DMS 273 (cell line): ENCODE measurements around the gene CYTH2.

Experiments
- DNase-seq: peaks from one replicate; lab custom pipeline; 2025; ENCODE audit not compliant: unreplicated experiment; lab: John Stamatoyannopoulos, UW

Gene CYTH2, protein sequence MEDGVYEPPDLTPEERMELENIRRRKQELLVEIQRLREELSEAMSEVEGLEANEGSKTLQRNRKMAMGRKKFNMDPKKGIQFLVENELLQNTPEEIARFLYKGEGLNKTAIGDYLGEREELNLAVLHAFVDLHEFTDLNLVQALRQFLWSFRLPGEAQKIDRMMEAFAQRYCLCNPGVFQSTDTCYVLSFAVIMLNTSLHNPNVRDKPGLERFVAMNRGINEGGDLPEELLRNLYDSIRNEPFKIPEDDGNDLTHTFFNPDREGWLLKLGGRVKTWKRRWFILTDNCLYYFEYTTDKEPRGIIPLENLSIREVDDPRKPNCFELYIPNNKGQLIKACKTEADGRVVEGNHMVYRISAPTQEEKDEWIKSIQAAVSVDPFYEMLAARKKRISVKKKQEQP

DNA sequence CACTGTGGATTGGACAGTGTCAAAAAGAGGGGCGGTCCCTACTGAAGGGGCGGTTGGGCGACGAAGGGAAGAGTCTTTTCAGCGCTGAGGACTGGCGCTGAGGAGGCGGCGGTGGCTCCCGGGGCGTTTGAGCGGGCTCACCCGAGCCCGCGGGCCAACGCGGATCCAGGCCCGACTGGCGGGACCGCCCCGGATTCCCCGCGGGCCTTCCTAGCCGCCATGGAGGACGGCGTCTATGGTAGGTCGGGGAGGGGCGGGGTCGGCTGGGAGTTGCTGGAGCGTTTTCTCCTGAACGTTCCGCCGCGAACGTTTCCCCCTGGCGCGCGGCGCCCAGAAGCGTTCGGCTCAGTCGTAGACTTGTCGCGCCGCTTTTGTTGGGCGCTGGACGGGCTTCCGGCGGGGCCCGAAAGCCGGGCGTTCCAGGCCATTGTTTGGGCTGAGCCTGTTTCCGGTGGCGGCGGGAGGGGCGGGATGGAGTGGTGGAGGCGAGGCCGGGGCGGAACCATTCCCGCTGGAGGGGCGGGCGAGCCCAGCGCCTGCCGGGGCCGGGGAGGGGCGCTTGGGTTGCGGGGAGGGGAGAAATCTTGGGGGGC is at the start of gene CYTH2:
Gene CYTH2 (plus strand): TSS at position 81 of the 593 bp plus-strand sequence. CDS start 139 bp downstream, at position 220.
- peak; percentile 90 for DNase-seq

DNA sequence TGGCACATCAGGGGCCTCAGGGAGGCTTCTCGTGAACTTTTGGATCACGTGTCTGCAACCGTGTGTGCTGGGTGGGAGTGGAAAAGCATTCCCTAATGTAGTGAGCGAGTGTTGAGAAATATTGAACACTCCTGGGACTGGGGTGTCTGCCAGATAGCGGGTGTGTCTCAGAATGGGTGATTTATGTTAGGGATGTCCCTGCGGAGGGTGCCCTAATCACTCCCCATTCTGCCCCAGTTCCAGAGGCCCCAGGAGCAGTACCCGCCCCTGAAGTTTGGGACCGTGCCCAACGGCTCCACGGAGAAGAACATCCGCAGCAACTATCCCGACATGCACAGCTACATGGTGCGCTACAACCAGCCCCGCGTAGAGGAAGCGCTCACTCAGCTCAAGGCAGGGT is 47.6 kb upstream of the CYTH2 start:
- DNase-seq = no peak

- DNase-seq = no peak
These were observed 44.4 kb upstream of the CYTH2 start for GRCh38 chr19:48424694-48425219.

- no peak for DNase-seq
These were observed 40.5 kb upstream of the CYTH2 start for GRCh38 chr19:48428670-48429069.

- no peak for DNase-seq
These were observed 35.8 kb upstream of the CYTH2 start for GRCh38 chr19:48433337-48433736.

DNA sequence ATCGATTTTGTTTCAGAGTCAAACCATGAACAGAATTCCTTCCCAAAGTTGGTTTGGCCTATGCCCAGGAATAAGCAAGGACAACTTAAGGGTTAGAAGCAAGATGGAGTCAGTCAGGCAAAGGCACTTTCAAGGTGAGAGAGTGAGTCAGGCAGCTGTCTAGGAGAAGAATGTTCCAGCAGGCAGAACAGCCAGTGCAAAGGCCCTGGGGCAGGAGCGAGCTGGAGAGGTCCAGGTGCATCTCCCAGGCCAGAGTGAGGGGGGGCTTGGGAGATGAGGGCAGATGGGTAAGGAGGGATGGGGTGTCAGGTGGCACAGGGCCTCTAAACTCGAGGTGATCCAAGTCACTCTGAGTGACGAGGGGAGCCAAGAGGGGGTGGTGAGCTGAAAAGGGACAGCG is 32.6 kb upstream of the CYTH2 start:
- no peak for DNase-seq

DNA sequence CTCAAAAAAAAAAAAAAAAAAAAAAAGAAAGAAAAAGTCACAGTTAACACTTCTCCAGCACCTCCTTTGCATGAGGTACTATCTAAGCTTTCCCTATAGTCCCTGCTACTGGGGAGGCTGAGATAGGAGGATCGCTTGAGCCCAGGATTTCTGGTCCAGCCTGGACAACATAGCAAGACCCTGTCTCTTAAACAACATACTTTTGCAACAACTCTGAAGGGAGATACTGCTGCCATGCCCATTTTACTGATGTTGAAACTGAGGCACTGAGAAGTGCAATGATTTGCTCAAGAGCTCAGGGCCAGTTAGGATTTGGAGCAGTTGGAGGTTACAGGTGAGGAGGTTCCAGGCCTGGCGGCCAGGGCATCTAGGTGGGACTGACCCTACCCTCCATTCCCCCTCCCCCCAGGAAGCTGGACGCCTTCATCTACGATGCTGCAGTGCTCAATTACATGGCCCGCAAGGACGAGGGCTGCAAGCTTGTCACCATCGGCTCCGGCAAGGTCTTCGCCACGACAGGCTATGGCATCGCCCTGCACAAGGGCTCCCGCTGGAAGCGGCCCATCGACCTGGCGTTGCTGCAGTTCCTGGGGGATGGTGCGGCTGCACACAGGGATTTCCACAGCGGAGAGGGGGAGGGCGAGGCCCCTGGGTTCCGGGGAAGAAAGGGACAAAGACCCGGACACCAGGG is 27.7 kb upstream of the CYTH2 start:
- no peak for DNase-seq

GRCh38 chr19:48442116-48443035 is 26.8 kb upstream of the CYTH2 start:
- DNase-seq = no peak

- DNase-seq = no peak
These were observed 25.9 kb upstream of the CYTH2 start for GRCh38 chr19:48443256-48443655.

DNA sequence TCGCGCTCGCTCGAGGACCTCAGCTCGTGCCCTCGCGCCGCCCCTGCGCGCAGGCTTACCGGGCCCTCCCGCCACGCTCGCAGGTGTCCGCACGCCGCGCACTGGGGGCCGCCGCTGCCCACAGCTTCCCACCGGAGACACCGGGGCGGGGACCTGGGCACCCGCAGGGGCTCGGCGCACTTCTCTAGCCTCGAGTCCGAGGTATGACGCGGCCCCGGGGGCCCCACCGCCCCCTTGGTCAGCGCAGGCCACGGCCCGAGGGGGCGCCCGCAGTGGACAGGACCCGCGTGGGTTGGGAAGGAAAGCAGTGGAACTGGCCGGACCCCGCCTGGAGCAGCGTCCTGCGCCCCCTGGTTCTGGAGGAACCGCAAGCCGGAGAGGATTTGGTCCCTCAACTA is 25.4 kb upstream of the CYTH2 start:
- no peak for DNase-seq

DNA sequence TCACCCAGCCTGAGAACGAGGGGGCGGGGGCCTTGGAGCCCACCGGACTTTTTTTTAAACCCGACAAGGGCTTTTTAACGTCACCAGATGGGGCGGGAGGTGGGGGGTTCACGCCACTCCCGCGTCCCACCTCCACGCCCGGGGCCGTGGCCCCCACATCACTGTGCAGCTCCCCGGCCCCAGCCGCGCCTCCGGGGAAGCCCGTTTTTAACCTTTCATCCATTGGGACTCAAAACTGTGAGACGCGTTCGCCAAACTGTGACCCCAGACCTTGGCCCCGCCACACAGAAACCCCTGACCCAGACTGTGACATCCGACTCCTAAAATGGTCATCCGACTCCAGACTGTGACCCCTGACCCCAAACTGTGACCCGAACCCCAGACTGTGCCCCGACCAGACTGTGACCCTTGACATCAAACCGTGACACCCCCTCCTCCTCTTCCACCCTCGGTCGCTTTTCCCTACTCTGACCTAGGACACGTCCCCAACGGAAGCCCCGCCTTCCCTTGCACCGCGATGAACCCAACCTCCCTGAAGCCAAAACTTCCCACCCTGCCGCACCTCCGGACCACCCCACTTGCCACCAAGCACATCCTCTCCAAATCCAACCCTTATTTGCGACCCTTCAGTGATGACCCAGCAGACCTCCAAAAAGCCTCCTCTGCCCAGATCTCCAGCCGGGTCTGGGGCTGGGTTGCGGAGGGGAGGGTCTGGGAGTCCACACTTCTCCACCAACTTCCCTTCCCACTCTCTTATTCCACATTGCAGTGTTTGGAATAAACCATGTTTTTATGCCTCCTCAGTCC is 24.8 kb upstream of the CYTH2 start:
- no peak for DNase-seq

- DNase-seq = no peak
These were observed 24.3 kb upstream of the CYTH2 start for GRCh38 chr19:48444936-48445200.

DNA sequence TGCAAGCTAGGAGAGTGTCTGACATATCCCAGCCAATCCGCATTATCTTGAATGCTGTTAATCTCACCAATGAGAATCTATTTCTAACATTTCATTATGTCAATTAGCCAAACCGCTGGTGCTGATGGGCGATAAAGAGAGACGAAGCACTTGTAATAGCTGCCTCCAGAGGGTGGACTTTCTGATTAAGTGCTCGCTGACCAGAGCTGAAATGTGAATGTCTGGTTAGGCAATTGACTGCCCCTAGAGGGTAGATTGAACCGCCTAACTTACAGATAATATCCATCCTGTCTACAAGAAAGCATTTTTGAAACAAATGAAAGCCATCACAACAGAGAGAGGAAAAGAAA is 23.9 kb upstream of the CYTH2 start:
- DNase-seq = peak; percentile 93

DNA sequence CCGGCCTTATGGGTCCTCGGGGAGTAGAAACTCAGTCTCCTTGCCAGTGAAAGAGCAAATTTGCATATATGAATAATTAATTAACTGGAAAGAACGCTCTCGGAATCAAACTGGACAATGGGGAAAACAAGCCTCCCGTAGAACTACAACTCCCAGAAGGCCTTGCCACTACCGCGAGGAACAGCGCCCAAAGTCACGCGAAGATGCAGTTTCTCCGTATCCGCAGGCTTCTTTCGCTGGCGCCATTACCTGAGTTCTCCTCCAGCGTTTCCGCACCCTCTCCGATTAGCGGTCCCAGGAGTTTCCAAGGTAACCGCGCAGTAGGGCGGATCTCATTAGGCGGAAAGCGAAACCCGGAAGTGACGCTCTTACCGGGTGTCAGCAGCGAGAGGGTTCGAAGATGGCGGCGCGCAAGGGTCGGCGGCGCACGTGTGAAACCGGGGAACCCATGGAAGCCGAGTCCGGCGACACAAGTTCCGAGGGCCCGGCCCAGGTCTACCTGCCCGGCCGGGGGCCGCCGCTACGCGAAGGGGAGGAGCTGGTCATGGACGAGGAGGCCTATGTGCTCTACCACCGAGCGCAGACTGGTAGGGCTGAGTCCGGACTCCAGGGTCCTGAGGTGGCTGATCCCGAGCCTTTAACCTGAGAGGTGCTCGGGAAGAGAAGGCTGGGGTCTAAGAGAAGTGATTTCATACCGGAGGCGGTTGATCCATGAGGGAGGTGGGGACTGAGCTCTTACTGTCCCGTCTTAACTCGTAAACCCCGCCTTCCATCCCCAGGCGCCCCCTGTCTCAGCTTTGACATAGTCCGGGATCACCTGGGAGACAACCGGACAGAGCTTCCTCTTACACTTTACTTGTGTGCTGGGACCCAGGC is 23.3 kb upstream of the CYTH2 start, which contains the start of gene GRWD1:
Gene GRWD1 (plus strand): TSS at position 378 of the 876 bp plus-strand sequence. CDS start 23 bp downstream, at position 401.
- DNase-seq = peak; percentile 99

GRCh38 chr19:48446579-48446978 is 22.6 kb upstream of the CYTH2 start:
- no peak for DNase-seq

- DNase-seq = no peak
These were observed 20.6 kb upstream of the CYTH2 start for GRCh38 chr19:48448563-48448962.

GRCh38 chr19:48450441-48450840 is 18.7 kb upstream of the CYTH2 start:
- DNase-seq = no peak

DNA sequence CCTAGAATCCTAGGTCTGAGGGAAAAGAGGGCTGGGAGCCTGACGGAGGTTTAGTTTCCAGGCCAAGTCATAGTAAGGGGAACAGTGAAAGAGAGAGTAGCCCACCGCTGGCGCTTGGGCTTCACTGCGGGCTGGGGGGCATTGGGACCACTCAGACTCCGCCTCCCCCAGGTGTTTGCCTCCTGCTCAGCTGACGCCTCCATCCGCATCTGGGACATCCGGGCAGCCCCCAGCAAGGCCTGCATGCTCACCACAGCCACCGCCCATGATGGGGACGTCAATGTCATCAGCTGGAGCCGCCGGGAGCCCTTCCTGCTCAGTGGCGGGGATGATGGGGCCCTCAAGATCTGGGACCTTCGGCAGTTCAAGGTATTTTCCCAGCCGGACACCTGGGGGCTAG is 18.3 kb upstream of the CYTH2 start:
- DNase-seq = no peak

DNA sequence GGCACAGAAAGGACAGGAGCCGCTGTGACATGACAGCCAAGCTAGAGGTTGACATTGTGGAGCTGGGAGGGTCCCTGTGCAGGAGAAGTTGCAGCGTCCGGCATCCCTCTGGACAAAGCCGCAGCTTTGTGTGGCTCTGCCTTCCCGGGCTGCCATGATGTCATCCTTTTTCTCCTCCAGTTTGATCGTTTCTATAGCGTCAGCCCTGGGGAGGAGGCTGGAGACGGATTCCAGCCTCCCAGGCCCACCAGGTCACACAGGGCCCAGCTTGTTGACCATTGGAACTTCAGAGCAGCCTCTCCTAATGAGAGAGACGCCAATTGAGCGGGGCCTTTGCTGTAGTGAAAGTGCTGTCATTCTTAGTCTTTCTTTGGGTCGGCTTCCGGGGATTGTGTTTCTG is 17.5 kb upstream of the CYTH2 start:
- no peak for DNase-seq
